OCI-LY7 (cell line): ENCODE results near the gene TIGIT. TPM values are rescaled to one million over a fixed set of nuclear protein-coding genes. Genes with fewer than 3 reads are reported as not detected.

Experiments
- BruUV-seq: library from RNA; stranded (reverse); fragments of 400-500 nt; replicated peaks from 2 replicates; lab custom pipeline; 2021; lab: Mats Ljungman, UMichigan
- CTCF ChIA-PET: fragments of 300-600 bp; sonication (Branson Sonifier 250); formaldehyde crosslinking; loops from one replicate; lab custom pipeline; 2022; ENCODE audit warnings: antibody characterized with exemption; ENCODE audit not compliant: unreplicated experiment; lab: Charles Lee
- POLR2A ChIA-PET: fragments of 300-600 bp; sonication (Branson Sonifier 250); formaldehyde crosslinking; loops from one replicate; lab custom pipeline; 2022; ENCODE audit warnings: antibody characterized with exemption; lab: Charles Lee
- DNase-seq: peaks from one replicate; pipeline ENCODE4 v3.0.0-alpha.2; 2015; ENCODE audit warnings: low spot score
- H2AFZ ChIP-seq: fragments of 200-600 bp; sonication (generic), shearing (Covaris generic); 2 replicates; pipeline ENCODE4 v1.6.1; 2014; ENCODE audit warnings: mild to moderate bottlenecking, antibody characterized with exemption, low read length, moderate library complexity
- H3K27ac ChIP-seq: fragments of 200-600 bp; sonication (generic); 2 replicates; pipeline ENCODE4 v1.5.1; 2014; ENCODE audit warnings: mixed run types, low read depth, mild to moderate bottlenecking, moderate library complexity, low read length, inconsistent platforms; ENCODE audit not compliant: poor library complexity, severe bottlenecking
- H3K36me3 ChIP-seq: fragments of 200-600 bp; sonication (generic); 2 replicates; pipeline ENCODE4 v1.6.1; 2014; ENCODE audit warnings: mild to moderate bottlenecking, antibody characterized with exemption, low read length, moderate library complexity, mixed read lengths; ENCODE audit not compliant: insufficient read depth
- H3K4me1 ChIP-seq: fragments of 200-600 bp; sonication (generic); 2 replicates; pipeline ENCODE4 v1.5.1; 2014; ENCODE audit warnings: mild to moderate bottlenecking, low read length; ENCODE audit not compliant: insufficient read depth, poor library complexity, severe bottlenecking
- H3K4me2 ChIP-seq: fragments of 200-600 bp; sonication (generic); 2 replicates; pipeline ENCODE4 v1.6.1; 2014; ENCODE audit warnings: mild to moderate bottlenecking, low read length
- H3K4me3 ChIP-seq: fragments of 200-600 bp; sonication (generic); 2 replicates; pipeline ENCODE4 v1.5.1; 2014; ENCODE audit warnings: mild to moderate bottlenecking, low read depth, low read length; ENCODE audit not compliant: poor library complexity, severe bottlenecking
- H3K79me2 ChIP-seq: fragments of 200-600 bp; sonication (generic); 2 replicates; pipeline ENCODE4 v1.6.1; 2016; ENCODE audit warnings: low read depth, mild to moderate bottlenecking, low read length, moderate library complexity, mixed read lengths; ENCODE audit not compliant: insufficient read depth
- H3K9me2 ChIP-seq: fragments of 200-600 bp; sonication (generic); 2 replicates; pipeline ENCODE4 v1.6.1; 2016; ENCODE audit warnings: mild to moderate bottlenecking, low read length, mixed read lengths; ENCODE audit not compliant: insufficient read depth
- H3K9me3 ChIP-seq: fragments of 200-600 bp; sonication (generic); 2 replicates; pipeline ENCODE4 v1.6.1; 2014; ENCODE audit warnings: mild to moderate bottlenecking, mixed run types, low read length, mixed read lengths
- H4K20me1 ChIP-seq: fragments of 200-600 bp; sonication (generic); 2 replicates; pipeline ENCODE4 v1.6.1; 2014; ENCODE audit warnings: mild to moderate bottlenecking, antibody characterized with exemption, low read length, moderate library complexity, mixed read lengths; ENCODE audit not compliant: insufficient read depth
- EZH2phosphoT487 ChIP-seq: fragments of 200-600 bp; sonication (generic); IDR thresholded peaks from 2 replicates; pipeline ENCODE4 v1.6.1; 2018; ENCODE audit warnings: low read depth, borderline replicate concordance, mild to moderate bottlenecking, mixed run types, antibody characterized with exemption, low read length, moderate library complexity, mixed read lengths
- intact Hi-C: fragments of 100-400 bp; cut with micrococcal nuclease; formaldehyde crosslinking; loops from one replicate; pipeline ENCODE4 v1.10.0; 2022; ENCODE audit not compliant: unreplicated experiment
- total RNA-seq, 2 experiments: library from RNA; depleted of rRNA in 1 of 2; stranded (reverse); fragments of >200 nt in 1 of 2; shearing (Covaris generic) in 1 of 2; gene quantifications; 2 replicates each; pipeline ENCODE4 v1.2.3, GENCODE V29; 2014 to 2022
- TF ChIP-seq, protein P1 (sequence below): fragments of 200-600 bp; sonication (generic); conservative IDR thresholded peaks from 2 replicates; pipeline ENCODE4 v1.5.1; 2014; ENCODE audit warnings: mild to moderate bottlenecking, antibody characterized with exemption, low read length, moderate library complexity, mixed read lengths

TIGIT gene
- total RNA-seq, 2 experiments from 2014 or later: 0.35 to 2.3 TPM

DNA sequence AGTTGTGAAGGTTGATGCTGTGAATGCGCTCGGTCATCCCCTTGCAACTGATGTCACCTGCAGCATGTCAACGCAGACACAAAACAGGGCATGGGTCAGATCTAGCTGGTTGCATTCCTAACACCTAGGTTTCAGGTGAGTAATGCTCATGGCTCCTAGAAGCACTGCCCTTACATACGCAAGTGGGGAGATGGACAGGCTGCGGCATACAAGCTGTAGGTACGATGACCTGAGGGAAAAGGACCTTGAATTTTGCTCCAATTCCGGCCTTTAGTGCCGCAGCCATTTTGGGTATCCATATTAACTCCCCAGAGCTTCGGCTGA lies 58.0 kb downstream of the TIGIT start:
- POLR2A ChIA-PET: no interaction called here
- H4K20me1 ChIP-seq: no peaks in the 10 kb centered on the region
- no TSS peak for BruUV-seq
- no peak for TF ChIP-seq EZH2phosphoT487
- TF ChIP-seq, protein P1, sequence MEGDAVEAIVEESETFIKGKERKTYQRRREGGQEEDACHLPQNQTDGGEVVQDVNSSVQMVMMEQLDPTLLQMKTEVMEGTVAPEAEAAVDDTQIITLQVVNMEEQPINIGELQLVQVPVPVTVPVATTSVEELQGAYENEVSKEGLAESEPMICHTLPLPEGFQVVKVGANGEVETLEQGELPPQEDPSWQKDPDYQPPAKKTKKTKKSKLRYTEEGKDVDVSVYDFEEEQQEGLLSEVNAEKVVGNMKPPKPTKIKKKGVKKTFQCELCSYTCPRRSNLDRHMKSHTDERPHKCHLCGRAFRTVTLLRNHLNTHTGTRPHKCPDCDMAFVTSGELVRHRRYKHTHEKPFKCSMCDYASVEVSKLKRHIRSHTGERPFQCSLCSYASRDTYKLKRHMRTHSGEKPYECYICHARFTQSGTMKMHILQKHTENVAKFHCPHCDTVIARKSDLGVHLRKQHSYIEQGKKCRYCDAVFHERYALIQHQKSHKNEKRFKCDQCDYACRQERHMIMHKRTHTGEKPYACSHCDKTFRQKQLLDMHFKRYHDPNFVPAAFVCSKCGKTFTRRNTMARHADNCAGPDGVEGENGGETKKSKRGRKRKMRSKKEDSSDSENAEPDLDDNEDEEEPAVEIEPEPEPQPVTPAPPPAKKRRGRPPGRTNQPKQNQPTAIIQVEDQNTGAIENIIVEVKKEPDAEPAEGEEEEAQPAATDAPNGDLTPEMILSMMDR: no peak
- CTCF ChIA-PET: no interaction called here
- H3K27ac ChIP-seq: no peak overlapping the region
- H3K9me2 ChIP-seq: no peaks in the 10 kb centered on the region
- H3K79me2 ChIP-seq: no peaks in the 10 kb centered on the region
- H3K4me2 ChIP-seq: no peak overlapping the region
- no peak overlapping the region for H3K4me3 ChIP-seq
- DNase-seq: no peak
- intact Hi-C loops: no loop called here
- H3K36me3 ChIP-seq: no peaks in the 10 kb centered on the region
- no peak overlapping the region for H2AFZ ChIP-seq
- H3K4me1 ChIP-seq: no peaks in the 10 kb centered on the region
- no peaks in the 10 kb centered on the region for H3K9me3 ChIP-seq

DNA sequence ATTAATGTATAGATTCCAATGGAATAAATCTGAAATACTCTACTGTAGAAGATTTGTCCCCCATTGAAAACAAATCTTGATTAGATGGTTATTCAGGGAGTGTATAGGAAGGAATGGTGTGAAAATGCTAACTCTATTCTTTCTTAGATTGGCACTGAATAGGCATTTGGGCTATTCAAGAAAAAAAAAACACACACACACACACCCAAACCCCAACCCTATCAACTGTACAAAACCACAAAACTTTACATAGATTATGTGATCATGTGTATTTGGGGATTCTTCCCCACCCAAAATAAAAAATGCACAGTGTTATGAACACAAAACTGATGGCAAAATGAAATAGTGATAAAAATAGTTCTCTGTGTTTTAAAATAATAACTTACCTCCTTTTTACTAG lies 61.8 kb downstream of the TIGIT start:
- H3K9me3 ChIP-seq: no peaks in the 10 kb centered on the region
- DNase-seq: no peak
- no TSS peak for BruUV-seq
- H3K9me2 ChIP-seq: no peaks in the 10 kb centered on the region
- ChIA-PET CTCF (no interaction called here), POLR2A (no interaction called here)
- H3K36me3 ChIP-seq: no peaks in the 10 kb centered on the region
- intact Hi-C loops: no loop called here
- H3K4me3 ChIP-seq: no peak overlapping the region
- no peaks in the 10 kb centered on the region for H4K20me1 ChIP-seq
- TF ChIP-seq EZH2phosphoT487: no peak
- TF ChIP-seq, protein P1: no peak
- H3K79me2 ChIP-seq: no peaks in the 10 kb centered on the region
- H3K27ac ChIP-seq: no peak overlapping the region
- no peak overlapping the region for H3K4me2 ChIP-seq
- no peak overlapping the region for H2AFZ ChIP-seq
- H3K4me1 ChIP-seq: no peaks in the 10 kb centered on the region

DNA sequence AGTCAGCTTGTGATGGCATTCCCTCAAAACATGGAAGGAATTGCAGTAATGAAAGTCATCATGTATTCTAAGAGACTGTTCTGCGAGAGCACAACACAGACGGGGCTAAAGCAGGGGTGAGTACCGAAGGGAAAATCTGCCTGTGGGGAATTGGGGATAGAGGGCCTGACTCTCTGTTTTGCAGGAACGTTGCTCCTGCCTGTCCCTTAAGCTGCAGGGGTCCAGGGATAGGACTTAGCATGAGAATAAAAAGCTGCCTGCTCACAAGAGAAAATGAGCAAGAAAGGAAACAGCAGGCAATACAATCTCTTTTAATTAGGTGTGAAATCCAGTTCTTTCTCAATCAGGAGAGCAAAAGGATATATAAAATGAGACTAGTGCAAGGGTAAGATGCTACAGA lies 62.2 kb downstream of the TIGIT start:
- CTCF ChIA-PET: no interaction called here
- TF ChIP-seq, protein P1: no peak
- TF ChIP-seq EZH2phosphoT487: no peak

More for the DNA sequence above, 62.2 kb downstream of the TIGIT start:
- Histone ChIP-seq H3K79me2 (no peaks in the 10 kb centered on the region), H3K4me3 (no peak overlapping the region), H3K9me2 (no peaks in the 10 kb centered on the region), H3K9me3 (no peaks in the 10 kb centered on the region), H2AFZ (no peak overlapping the region), H3K4me2 (no peak overlapping the region), H3K36me3 (no peaks in the 10 kb centered on the region), H3K4me1 (no peaks in the 10 kb centered on the region), H3K27ac (no peak overlapping the region), H4K20me1 (no peaks in the 10 kb centered on the region)
- no TSS peak for BruUV-seq
- DNase-seq: no peak
- POLR2A ChIA-PET: interaction anchor here (0.6 kb wide), 1 partner anchor 428 kb away, joined by 7 read pairs; no protein-coding TSS in a partner anchor
- intact Hi-C loops: no loop called here
